ENCODE data around the gene SLC12A3. TPM values are rescaled to one million over a fixed set of nuclear protein-coding genes. Genes with fewer than 3 reads are reported as not detected.

The SLC12A3 gene
- total RNA-seq, 1 experiment from 2014 or later, result not detected

- POLR2A ChIA-PET, result no interaction called here
- CTCF ChIA-PET, result interaction anchor here (0.5 to 2.4 kb wide), 3 partner anchors 10 to 46 kb away, joined by 3 to 7 read pairs (median 3); no protein-coding TSS in a partner anchor
Observed at GRCh38 chr16:56879276-56879675, 14.3 kb downstream of the SLC12A3 start.

GRCh38 chr16:56880176-56880575 lies 15.2 kb downstream of the SLC12A3 start:
- Mint-ChIP-seq H3K27me3 (ENCODE audit: low read depth) (no peaks in the 10 kb centered on the region), H3K27ac (no peak overlapping the region), H3K9me3 (peaks cover 5% of the 10 kb centered on the region), H3K4me3 (no peak overlapping the region), H3K4me1 (no peaks in the 10 kb centered on the region), H3K36me3 (peaks cover 3% of the 10 kb centered on the region; the same call in 1 of the 2 replicates)
- ChIA-PET POLR2A (no interaction called here), CTCF (interaction anchor here (0.9 kb wide), 1 partner anchor 26 kb away, joined by 3 read pairs; no protein-coding TSS in a partner anchor)
- no peak for DNase-seq (ENCODE audit: low spot score)
- no peak for TF ChIP-seq E2F5 (CRISPR knock-in tag; IDR thresholded peaks at IDR 0.05)
- TF ChIP-seq TEAD4 (CRISPR knock-in tag; IDR thresholded peaks at IDR 0.05), result no peak
- ATAC-seq, result no peak

More at GRCh38 chr16:56879276-56879675, 14.3 kb downstream of the SLC12A3 start:
- ATAC-seq (no peak), DNase-seq (ENCODE audit: low spot score) (no peak)
- H3K27ac Mint-ChIP-seq, result no peak overlapping the region
- H3K36me3 Mint-ChIP-seq, result no peaks in the 10 kb centered on the region
- no peaks in the 10 kb centered on the region for H3K9me3 Mint-ChIP-seq
- no peaks in the 10 kb centered on the region for H3K4me1 Mint-ChIP-seq
- no peaks in the 10 kb centered on the region for H3K27me3 Mint-ChIP-seq (ENCODE audit: low read depth)
- H3K4me3 Mint-ChIP-seq, result no peak overlapping the region
- TF ChIP-seq TEAD1 (CRISPR knock-in tag; IDR thresholded peaks at IDR 0.05) (no peak), CTCF (IDR thresholded peaks at IDR 0.05) (no peak), GRHL2 (CRISPR knock-in tag; IDR thresholded peaks at IDR 0.05; ENCODE audit: insufficient replicate concordance, severe bottlenecking) (no peak), HMGXB4 (CRISPR knock-in tag; IDR thresholded peaks at IDR 0.05) (no peak)

- CTCF ChIA-PET, result no interaction called here
Observed at GRCh38 chr16:56880685-56881084, 15.7 kb downstream of the SLC12A3 start.

GRCh38 chr16:56882077-56882800 lies 17.2 kb downstream of the SLC12A3 start:
- peaks cover 12% of the 10 kb centered on the region for H3K36me3 Mint-ChIP-seq
- CTCF ChIA-PET, result no interaction called here
- DNase-seq (ENCODE audit: low spot score) (no peak), ATAC-seq (no peak)
- peaks cover 13% of the 10 kb centered on the region for H3K9me3 Mint-ChIP-seq
- no peaks in the 10 kb centered on the region; the same call in 1 of the 2 replicates for H3K27me3 Mint-ChIP-seq (ENCODE audit: low read depth)
- TF ChIP-seq NFE2L1 (CRISPR knock-in tag; IDR thresholded peaks at IDR 0.05) (no peak), MAX (CRISPR knock-in tag; IDR thresholded peaks at IDR 0.05) (no peak), OVOL2 (CRISPR knock-in tag; IDR thresholded peaks at IDR 0.05; ENCODE audit: borderline replicate concordance) (no peak), ELF4 (CRISPR knock-in tag; IDR thresholded peaks at IDR 0.05; ENCODE audit: low read depth) (no peak), PRRX2 (CRISPR knock-in tag; IDR thresholded peaks at IDR 0.05) (no peak), ZNF263 (CRISPR knock-in tag; IDR thresholded peaks at IDR 0.05; ENCODE audit: low read depth) (no peak), ZNF121 (CRISPR knock-in tag; IDR thresholded peaks at IDR 0.05) (no peak), NR1H2 (CRISPR knock-in tag; IDR thresholded peaks at IDR 0.05) (no peak)
- H3K27ac Mint-ChIP-seq, result no peak overlapping the region
- H3K4me1 Mint-ChIP-seq, result no peaks in the 10 kb centered on the region
- POLR2A ChIA-PET, result no interaction called here
- no peak overlapping the region for H3K4me3 Mint-ChIP-seq

More at GRCh38 chr16:56880685-56881084, 15.7 kb downstream of the SLC12A3 start:
- no peaks in the 10 kb centered on the region for H3K4me1 Mint-ChIP-seq
- no peak overlapping the region for H3K27ac Mint-ChIP-seq
- TF ChIP-seq ERG (CRISPR knock-in tag; IDR thresholded peaks at IDR 0.05) (no peak), ZNF671 (CRISPR knock-in tag; IDR thresholded peaks at IDR 0.05) (no peak), FOXK1 (CRISPR knock-in tag; IDR thresholded peaks at IDR 0.05) (no peak)
- POLR2A ChIA-PET, result no interaction called here
- DNase-seq (ENCODE audit: low spot score), result no peak
- H3K36me3 Mint-ChIP-seq, result peaks cover 8% of the 10 kb centered on the region
- peaks cover 10% of the 10 kb centered on the region for H3K9me3 Mint-ChIP-seq
- no peak overlapping the region for H3K4me3 Mint-ChIP-seq
- ATAC-seq, result no peak
- no peaks in the 10 kb centered on the region for H3K27me3 Mint-ChIP-seq (ENCODE audit: low read depth)

Measured in WTC11 (cell line).